ENCODE results near the gene TLK1.

The TLK1 gene

DNA sequence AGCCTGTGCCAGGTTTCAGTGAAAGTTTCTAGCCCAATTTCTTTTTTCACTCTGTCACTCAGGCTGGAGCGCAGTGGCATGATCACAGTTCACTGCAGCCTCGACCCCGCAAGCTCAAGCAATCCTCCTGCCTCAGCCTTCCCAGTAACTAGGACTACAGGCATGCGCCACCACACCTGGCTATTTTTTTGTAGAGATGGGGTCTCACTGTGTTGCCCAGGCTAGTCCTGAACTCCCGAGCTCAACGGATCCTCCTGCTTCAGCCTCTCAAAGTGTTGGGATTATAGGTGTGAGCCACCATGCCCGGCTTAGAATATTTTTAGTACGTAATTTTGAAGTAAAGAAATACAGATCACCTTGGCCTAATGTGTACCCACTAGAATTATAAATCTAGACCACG lies 144.6 kb downstream of the TLK1 start:
- Histone ChIP-seq H3K27me3 (replicated peaks in 2 of 5; ENCODE audit: control insufficient read depth in 4 of 5, insufficient read depth in 5 of 5, low read length in 4 of 5) (no peaks in the 10 kb centered on the region), H3K9me3 (ENCODE audit: control extremely low read depth in 1 of 5, control insufficient read depth in 4 of 5, insufficient read depth in 2 of 5, low read depth in 1 of 5, low read length in 4 of 5) (no peaks in the 10 kb centered on the region), H3K27ac (ENCODE audit: insufficient read depth in 1 of 2, low read depth in 1 of 2, low read length in 2 of 2, poor library complexity in 1 of 2, severe bottlenecking in 2 of 2) (no peak overlapping the region), H3K4me1 (ENCODE audit: control extremely low read depth in 1 of 4, control insufficient read depth in 4 of 4, insufficient read depth in 4 of 4, low read length in 3 of 4) (no peaks in the 10 kb centered on the region), H3K4me3 (ENCODE audit: control insufficient read depth in 1 of 7, extremely low read depth in 1 of 7, insufficient read depth in 4 of 7, low read depth in 2 of 7, low read length in 6 of 7) (no peak overlapping the region), H3K36me3 (ENCODE audit: control insufficient read depth in 4 of 4, insufficient read depth in 4 of 4, low read length in 3 of 4) (peaks cover 15 to 27% (median 24%) of the 10 kb centered on the region in 4 experiments)
- POLR2A ChIA-PET: no interaction called here
- WGBS (ENCODE audit: insufficient coverage): 92% methylated on average over 5 of the region's 9 CpGs
- DNase-seq: no peak
- CTCF ChIA-PET: interaction anchor here (0.7 to 1.5 kb wide), 3 partner anchors 14 to 93 kb away, joined by 3 read pairs; no protein-coding TSS in a partner anchor

DNA sequence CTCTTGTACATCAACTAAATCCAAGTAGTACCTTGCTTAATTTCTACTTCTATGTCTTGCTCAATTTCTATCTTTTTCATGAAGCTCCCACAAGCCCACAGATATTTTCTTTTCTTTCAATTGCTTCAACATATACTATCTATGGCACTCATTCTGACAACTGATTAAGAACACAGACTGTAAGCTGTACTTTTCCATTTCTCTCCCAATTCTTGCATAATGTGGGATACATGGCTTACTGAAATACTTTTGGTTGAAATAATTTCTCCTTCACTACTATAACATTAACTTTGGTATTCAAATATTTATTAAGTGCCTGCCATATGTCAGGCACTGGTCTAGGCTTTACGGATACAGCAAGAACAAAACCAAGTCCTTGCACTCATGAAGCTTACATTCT lies 146.8 kb downstream of the TLK1 start:
- POLR2A ChIA-PET: no interaction called here
- CTCF ChIA-PET: interaction anchor here (0.7 kb wide), 1 partner anchor 12 kb away, joined by 3 read pairs; no protein-coding TSS in a partner anchor
- DNase-seq: no peak
- Histone ChIP-seq H3K27ac (ENCODE audit: insufficient read depth in 1 of 2, low read depth in 1 of 2, low read length in 2 of 2, poor library complexity in 1 of 2, severe bottlenecking in 2 of 2) (no peak overlapping the region), H3K9me3 (ENCODE audit: control extremely low read depth in 1 of 5, control insufficient read depth in 4 of 5, insufficient read depth in 2 of 5, low read depth in 1 of 5, low read length in 4 of 5) (no peaks in the 10 kb centered on the region), H3K4me1 (ENCODE audit: control extremely low read depth in 1 of 4, control insufficient read depth in 4 of 4, insufficient read depth in 4 of 4, low read length in 3 of 4) (no peaks in the 10 kb centered on the region), H3K36me3 (ENCODE audit: control insufficient read depth in 4 of 4, insufficient read depth in 4 of 4, low read length in 3 of 4) (peaks cover 20 to 43% (median 33%) of the 10 kb centered on the region in 4 experiments), H3K27me3 (replicated peaks in 2 of 5; ENCODE audit: control insufficient read depth in 4 of 5, insufficient read depth in 5 of 5, low read length in 4 of 5) (no peaks in the 10 kb centered on the region), H3K4me3 (ENCODE audit: control insufficient read depth in 1 of 7, extremely low read depth in 1 of 7, insufficient read depth in 4 of 7, low read depth in 2 of 7, low read length in 6 of 7) (no peak overlapping the region)
- WGBS (ENCODE audit: insufficient coverage): no CpG with 5 or more reads among the region's 1 CpG

DNA sequence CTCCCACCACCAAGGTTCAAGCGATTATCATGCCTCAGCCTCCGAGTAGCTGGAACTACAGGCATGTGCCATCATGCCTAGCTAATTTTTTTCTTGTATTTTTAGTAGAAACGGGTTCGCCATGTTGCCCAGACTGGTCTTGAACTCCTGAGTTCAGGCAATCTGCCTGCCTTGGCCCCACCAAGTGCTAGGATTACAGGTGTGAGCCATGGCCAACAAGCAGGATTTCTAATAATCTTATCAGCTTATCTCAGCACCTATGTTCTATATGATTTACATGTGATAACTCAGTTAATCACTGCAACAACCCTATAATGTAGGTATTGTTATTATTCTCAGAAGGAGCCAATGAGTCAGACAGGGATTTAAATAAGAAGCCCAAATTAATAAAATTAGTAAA lies 151.3 kb downstream of the TLK1 start:
- Histone ChIP-seq H3K27me3 (replicated peaks in 2 of 5; ENCODE audit: control insufficient read depth in 4 of 5, insufficient read depth in 5 of 5, low read length in 4 of 5) (no peaks in the 10 kb centered on the region), H3K4me3 (ENCODE audit: control insufficient read depth in 1 of 7, extremely low read depth in 1 of 7, insufficient read depth in 4 of 7, low read depth in 2 of 7, low read length in 6 of 7) (no peak overlapping the region), H3K4me1 (ENCODE audit: control extremely low read depth in 1 of 4, control insufficient read depth in 4 of 4, insufficient read depth in 4 of 4, low read length in 3 of 4) (no peaks in the 10 kb centered on the region), H3K36me3 (ENCODE audit: control insufficient read depth in 4 of 4, insufficient read depth in 4 of 4, low read length in 3 of 4) (peaks cover 17 to 59% (median 40%) of the 10 kb centered on the region in 4 experiments), H3K27ac (ENCODE audit: insufficient read depth in 1 of 2, low read depth in 1 of 2, low read length in 2 of 2, poor library complexity in 1 of 2, severe bottlenecking in 2 of 2) (no peak overlapping the region), H3K9me3 (ENCODE audit: control extremely low read depth in 1 of 5, control insufficient read depth in 4 of 5, insufficient read depth in 2 of 5, low read depth in 1 of 5, low read length in 4 of 5) (no peaks in the 10 kb centered on the region)
- no peak for DNase-seq
- 93% methylated on average over 3 of the region's 4 CpGs for WGBS (ENCODE audit: insufficient coverage)
- ChIA-PET POLR2A (no interaction called here), CTCF (interaction anchor here (0.6 to 1.1 kb wide), 2 partner anchors 9 to 1345 kb away, joined by 3 read pairs; no protein-coding TSS in a partner anchor)

DNA sequence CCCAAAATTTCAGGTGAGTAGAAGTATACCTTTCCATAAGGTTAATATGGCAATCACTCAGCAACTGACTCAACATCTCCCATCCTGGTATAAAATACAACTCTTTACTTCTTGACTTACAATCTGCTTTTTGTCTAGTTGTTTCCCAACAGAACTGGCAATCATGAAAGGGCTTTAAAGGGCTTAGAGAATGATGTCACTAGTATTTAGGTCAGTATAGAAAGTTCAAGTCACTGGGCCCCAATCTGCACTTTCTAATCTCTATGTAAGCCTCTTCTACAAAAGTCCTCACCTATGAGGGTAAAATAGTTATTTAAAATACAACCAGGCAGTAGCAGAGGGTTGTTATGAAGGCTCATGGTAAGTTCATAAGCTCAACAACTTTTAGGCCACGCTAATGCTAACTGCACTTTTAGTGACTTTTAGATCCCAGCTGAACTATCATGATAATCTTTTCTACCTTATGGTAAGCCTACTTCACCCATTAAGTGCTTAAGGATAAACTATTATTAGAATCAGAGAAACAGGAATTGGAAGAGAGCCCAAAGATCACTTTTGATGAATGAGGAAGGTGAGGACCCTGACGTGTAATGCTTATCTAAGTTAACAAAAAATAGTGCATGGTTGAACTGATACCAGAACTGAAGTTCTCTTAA lies 152.0 kb downstream of the TLK1 start:
- Histone ChIP-seq H3K27ac (ENCODE audit: insufficient read depth in 1 of 2, low read depth in 1 of 2, low read length in 2 of 2, poor library complexity in 1 of 2, severe bottlenecking in 2 of 2) (no peak overlapping the region), H3K4me3 (ENCODE audit: control insufficient read depth in 1 of 7, extremely low read depth in 1 of 7, insufficient read depth in 4 of 7, low read depth in 2 of 7, low read length in 6 of 7) (no peak overlapping the region), H3K36me3 (ENCODE audit: control insufficient read depth in 4 of 4, insufficient read depth in 4 of 4, low read length in 3 of 4) (peaks cover 12 to 59% (median 40%) of the 10 kb centered on the region in 4 experiments), H3K27me3 (replicated peaks in 2 of 5; ENCODE audit: control insufficient read depth in 4 of 5, insufficient read depth in 5 of 5, low read length in 4 of 5) (no peaks in the 10 kb centered on the region), H3K9me3 (ENCODE audit: control extremely low read depth in 1 of 5, control insufficient read depth in 4 of 5, insufficient read depth in 2 of 5, low read depth in 1 of 5, low read length in 4 of 5) (no peaks in the 10 kb centered on the region), H3K4me1 (ENCODE audit: control extremely low read depth in 1 of 4, control insufficient read depth in 4 of 4, insufficient read depth in 4 of 4, low read length in 3 of 4) (no peaks in the 10 kb centered on the region)
- WGBS (ENCODE audit: insufficient coverage): 83% methylated on average over 1 of the region's 2 CpGs
- no peak for DNase-seq
- CTCF ChIA-PET: no interaction called here
- POLR2A ChIA-PET: no interaction called here

DNA sequence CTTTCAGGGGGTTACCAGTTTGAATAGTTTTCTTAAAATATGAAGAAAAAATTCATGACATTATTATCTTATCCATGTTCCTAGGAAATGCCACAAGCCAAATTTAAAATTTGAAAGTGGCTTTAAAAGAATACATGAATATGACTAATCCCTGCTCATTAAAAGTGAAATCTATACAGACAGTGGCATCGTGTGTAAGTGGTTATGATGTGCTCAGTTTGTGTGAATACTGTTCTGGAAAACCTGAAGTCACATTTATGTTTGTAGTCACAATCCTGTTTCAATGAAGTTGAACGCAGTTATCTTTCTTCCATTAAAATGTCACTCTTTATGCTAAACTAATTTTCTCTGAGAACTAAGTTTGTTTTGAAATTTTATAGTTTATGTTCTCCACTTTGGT lies 155.9 kb downstream of the TLK1 start:
- ChIA-PET POLR2A (no interaction called here), CTCF (interaction anchor here (1.2 kb wide), 1 partner anchor 39 kb away, joined by 3 read pairs; no protein-coding TSS in a partner anchor)
- no peaks in the 10 kb centered on the region for H3K4me1 ChIP-seq (ENCODE audit: control extremely low read depth in 1 of 4, control insufficient read depth in 4 of 4, insufficient read depth in 4 of 4, low read length in 3 of 4)
- no peak overlapping the region for H3K27ac ChIP-seq (ENCODE audit: insufficient read depth in 1 of 2, low read depth in 1 of 2, low read length in 2 of 2, poor library complexity in 1 of 2, severe bottlenecking in 2 of 2)
- H3K36me3 ChIP-seq (ENCODE audit: control insufficient read depth in 4 of 4, insufficient read depth in 4 of 4, low read length in 3 of 4): peaks cover 6 to 70% (median 39%) of the 10 kb centered on the region in 4 experiments
- WGBS (ENCODE audit: insufficient coverage): 100% methylated on average over 1 of the region's 2 CpGs
- no peaks in the 10 kb centered on the region for H3K9me3 ChIP-seq (ENCODE audit: control extremely low read depth in 1 of 5, control insufficient read depth in 4 of 5, insufficient read depth in 2 of 5, low read depth in 1 of 5, low read length in 4 of 5)
- no peak overlapping the region for H3K4me3 ChIP-seq (ENCODE audit: control insufficient read depth in 1 of 7, extremely low read depth in 1 of 7, insufficient read depth in 4 of 7, low read depth in 2 of 7, low read length in 6 of 7)
- no peak for DNase-seq
- no peaks in the 10 kb centered on the region for H3K27me3 ChIP-seq (replicated peaks in 2 of 5; ENCODE audit: control insufficient read depth in 4 of 5, insufficient read depth in 5 of 5, low read length in 4 of 5)

DNA sequence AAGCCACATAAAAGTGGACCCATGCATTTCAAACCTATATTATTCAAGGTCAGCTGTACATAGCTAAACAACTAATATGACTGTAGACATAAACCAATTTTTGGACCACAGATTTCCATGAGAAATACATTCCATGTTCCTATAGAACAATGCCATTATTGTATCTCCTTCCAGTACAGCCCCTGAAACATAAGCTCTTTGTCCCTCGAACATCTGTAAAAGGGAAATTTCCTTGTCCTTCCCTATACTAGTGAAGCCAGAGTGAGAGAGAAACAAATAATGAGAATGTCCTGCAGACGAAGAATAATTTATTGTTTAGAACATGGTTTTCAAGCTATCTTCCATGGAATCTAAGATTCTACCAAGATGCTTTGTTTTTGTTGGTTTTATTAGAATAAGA lies 156.3 kb downstream of the TLK1 start:
- Histone ChIP-seq H3K9me3 (ENCODE audit: control extremely low read depth in 1 of 5, control insufficient read depth in 4 of 5, insufficient read depth in 2 of 5, low read depth in 1 of 5, low read length in 4 of 5) (no peaks in the 10 kb centered on the region), H3K36me3 (ENCODE audit: control insufficient read depth in 4 of 4, insufficient read depth in 4 of 4, low read length in 3 of 4) (peaks cover 6 to 66% (median 40%) of the 10 kb centered on the region in 4 experiments), H3K27ac (ENCODE audit: insufficient read depth in 1 of 2, low read depth in 1 of 2, low read length in 2 of 2, poor library complexity in 1 of 2, severe bottlenecking in 2 of 2) (no peak overlapping the region), H3K4me1 (ENCODE audit: control extremely low read depth in 1 of 4, control insufficient read depth in 4 of 4, insufficient read depth in 4 of 4, low read length in 3 of 4) (no peaks in the 10 kb centered on the region), H3K27me3 (replicated peaks in 2 of 5; ENCODE audit: control insufficient read depth in 4 of 5, insufficient read depth in 5 of 5, low read length in 4 of 5) (no peaks in the 10 kb centered on the region), H3K4me3 (ENCODE audit: control insufficient read depth in 1 of 7, extremely low read depth in 1 of 7, insufficient read depth in 4 of 7, low read depth in 2 of 7, low read length in 6 of 7) (no peak overlapping the region)
- WGBS (ENCODE audit: insufficient coverage): no CpG with 5 or more reads among the region's 2 CpGs
- ChIA-PET POLR2A (no interaction called here), CTCF (interaction anchor here (1.2 kb wide), 1 partner anchor 39 kb away, joined by 3 read pairs; no protein-coding TSS in a partner anchor)
- DNase-seq: no peak

DNA sequence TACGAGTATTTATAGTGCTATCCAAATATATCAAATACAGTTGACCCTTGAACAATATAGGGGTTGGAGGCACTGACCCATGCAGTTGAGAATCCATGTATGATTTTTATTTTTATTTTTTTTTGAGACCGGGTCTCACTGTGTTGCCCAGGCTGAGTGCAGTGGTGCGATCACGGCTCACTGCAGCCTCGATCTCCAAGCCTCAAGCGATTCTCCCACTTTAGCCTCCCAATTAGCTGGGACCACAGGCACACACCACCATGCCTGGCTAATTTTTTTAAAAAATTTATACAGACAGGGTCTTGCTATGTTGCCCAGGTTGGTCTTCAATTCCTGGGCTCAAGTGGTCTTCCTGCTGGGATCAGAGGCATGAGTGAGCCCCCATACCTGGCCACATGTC lies 161.0 kb downstream of the TLK1 start:
- CTCF ChIA-PET: interaction anchor here (1.5 kb wide), 1 partner anchor 26 kb away, joined by 4 read pairs; no protein-coding TSS in a partner anchor
- Histone ChIP-seq H3K4me1 (ENCODE audit: control extremely low read depth in 1 of 4, control insufficient read depth in 4 of 4, insufficient read depth in 4 of 4, low read length in 3 of 4) (no peaks in the 10 kb centered on the region), H3K27ac (ENCODE audit: insufficient read depth in 1 of 2, low read depth in 1 of 2, low read length in 2 of 2, poor library complexity in 1 of 2, severe bottlenecking in 2 of 2) (no peak overlapping the region), H3K36me3 (ENCODE audit: control insufficient read depth in 4 of 4, insufficient read depth in 4 of 4, low read length in 3 of 4) (peaks cover 6 to 64% (median 36%) of the 10 kb centered on the region in 4 experiments), H3K27me3 (replicated peaks in 2 of 5; ENCODE audit: control insufficient read depth in 4 of 5, insufficient read depth in 5 of 5, low read length in 4 of 5) (no peaks in the 10 kb centered on the region), H3K4me3 (ENCODE audit: control insufficient read depth in 1 of 7, extremely low read depth in 1 of 7, insufficient read depth in 4 of 7, low read depth in 2 of 7, low read length in 6 of 7) (no peak overlapping the region), H3K9me3 (ENCODE audit: control extremely low read depth in 1 of 5, control insufficient read depth in 4 of 5, insufficient read depth in 2 of 5, low read depth in 1 of 5, low read length in 4 of 5) (no peaks in the 10 kb centered on the region)
- no peak for DNase-seq
- 76% methylated on average over 5 of the region's 6 CpGs for WGBS (ENCODE audit: insufficient coverage)
- POLR2A ChIA-PET: no interaction called here

All from common myeloid progenitor, CD34-positive (primary cell).